AG04449 (cell line): ENCODE data around the gene TARP.

Experiments
- CTCF ChIA-PET: fragments of 350-600 bp; formaldehyde crosslinking; extraction: SDS; loops from one replicate; lab custom pipeline; 2021; ENCODE audit warnings: antibody characterized with exemption; lab: Yijun Ruan, JAX
- POLR2A ChIA-PET: fragments of 400-600, 350-600 bp; formaldehyde crosslinking; extraction: SDS; loops from one replicate; lab custom pipeline; 2020; ENCODE audit warnings: antibody characterized with exemption, inconsistent platforms; lab: Yijun Ruan, JAX
- DNase-seq: peaks from one replicate; pipeline ENCODE4 v3.0.0-alpha.2; 2010; ENCODE audit warnings: low read depth, low spot score
- H3K4me3 ChIP-seq: 2 replicates; pipeline ENCODE4 v1.5.1; 2011; ENCODE audit warnings: low read depth, mild to moderate bottlenecking, control low read depth, low read length
- CTCF ChIP-seq: IDR thresholded peaks from one replicate; pipeline ENCODE4 v1.5.1; 2011; ENCODE audit warnings: mild to moderate bottlenecking, moderate library complexity, low read length, control low read depth, inconsistent platforms; ENCODE audit not compliant: insufficient read depth; ENCODE audit errors: missing control alignments

TARP gene

DNA sequence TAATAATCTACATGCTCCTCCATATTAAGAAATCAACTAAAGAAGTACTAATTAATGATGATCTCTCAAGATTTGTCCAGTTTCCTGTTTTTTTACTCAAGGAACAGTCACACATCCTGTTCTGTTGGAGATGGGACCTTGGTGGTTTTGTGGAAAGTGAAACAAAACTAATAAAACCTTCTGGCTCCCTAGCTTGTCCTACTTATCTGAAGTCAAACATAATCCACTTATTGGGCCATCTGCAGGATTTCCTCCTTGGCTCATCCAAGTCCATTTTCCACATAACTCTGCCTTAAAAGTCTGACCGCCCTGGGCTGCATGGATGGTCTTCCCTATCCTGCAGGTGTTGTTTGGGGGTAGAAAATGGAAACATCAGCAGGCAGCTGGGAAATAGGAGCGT lies 39.4 kb upstream of the TARP start:
- ChIA-PET POLR2A (no interaction called here), CTCF (interaction anchor here (0.7 to 20.3 kb wide), 6 partner anchors 9 to 100 kb away, joined by 3 to 265 read pairs (median 3); no protein-coding TSS in a partner anchor)
- no peak for TF ChIP-seq CTCF
- no peak overlapping the region for H3K4me3 ChIP-seq
- DNase-seq: no peak

GRCh38 chr7:38311329-38311937 lies 38.0 kb upstream of the TARP start:
- DNase-seq: no peak
- no peak for TF ChIP-seq CTCF
- POLR2A ChIA-PET: interaction anchor here (0.7 kb wide), 1 partner anchor 10 kb away, joined by 3 read pairs; no protein-coding TSS in a partner anchor
- CTCF ChIA-PET: interaction anchor here (0.9 to 1.6 kb wide), 6 partner anchors 8 to 95 kb away, joined by 3 to 8 read pairs (median 4); no protein-coding TSS in a partner anchor
- H3K4me3 ChIP-seq: peak overlapping the region; percentile 51

DNA sequence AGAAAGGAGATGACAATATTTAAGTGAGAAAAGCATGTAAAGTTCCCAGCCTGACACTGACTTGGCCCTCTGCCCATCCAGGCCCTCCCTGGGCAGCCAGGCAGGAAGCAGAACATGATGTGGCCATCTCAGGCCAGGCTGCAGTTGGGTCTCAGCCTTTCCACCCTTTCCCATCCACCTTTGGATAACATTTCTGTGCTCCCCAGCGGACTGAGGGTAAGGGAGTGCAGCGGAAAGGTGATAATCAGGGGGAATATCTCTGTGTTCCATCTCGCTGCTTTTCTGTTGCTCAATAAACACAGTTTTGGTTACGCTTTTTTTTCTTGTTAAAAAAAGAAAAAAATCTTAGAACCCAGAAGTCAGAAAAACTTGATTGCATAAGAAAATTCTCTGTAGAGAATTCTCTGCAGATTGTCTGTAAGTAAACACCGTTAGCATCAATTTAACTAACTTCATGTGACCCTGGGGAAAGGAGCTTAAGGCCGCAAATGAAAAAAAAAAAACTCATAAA lies 37.2 kb upstream of the TARP start:
- no peak for DNase-seq
- CTCF ChIA-PET: interaction anchor here (0.9 to 1.6 kb wide), 3 partner anchors 9 to 95 kb away, joined by 3 to 8 read pairs (median 6); no protein-coding TSS in a partner anchor
- POLR2A ChIA-PET: no interaction called here

GRCh38 chr7:38309555-38309954 lies 36.1 kb upstream of the TARP start:
- no peak for DNase-seq
- POLR2A ChIA-PET: no interaction called here
- CTCF ChIA-PET: interaction anchor here (1.3 to 2.7 kb wide), 3 partner anchors 8 to 94 kb away, joined by 3 to 13 read pairs (median 4); no protein-coding TSS in a partner anchor
- H3K4me3 ChIP-seq: no peak overlapping the region
- TF ChIP-seq CTCF: no peak

More for the DNA sequence above, 37.2 kb upstream of the TARP start:
- peak overlapping the region; percentile 51; the same call in 1 of the 2 replicates for H3K4me3 ChIP-seq
- TF ChIP-seq CTCF: no peak

DNA sequence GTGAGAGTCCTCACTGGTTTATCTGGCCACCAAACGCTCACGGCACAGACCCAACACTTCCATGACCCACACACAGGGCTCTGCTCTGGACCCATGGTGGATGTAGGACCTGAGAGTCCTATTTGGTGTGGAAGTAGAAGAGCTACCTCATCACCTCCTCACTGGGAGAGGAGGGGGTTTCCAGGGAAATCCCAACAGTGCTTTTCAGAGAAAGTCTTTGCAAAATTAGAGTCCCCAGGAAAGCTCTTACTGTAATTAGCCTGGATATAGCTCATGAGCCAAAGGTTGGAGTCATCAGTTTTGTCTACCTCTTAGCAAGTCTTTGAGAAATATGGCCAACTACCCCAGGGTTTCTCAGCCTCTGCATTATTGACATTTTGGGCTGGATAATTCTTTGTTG lies 34.7 kb upstream of the TARP start:
- POLR2A ChIA-PET: no interaction called here
- no peak for DNase-seq
- CTCF ChIA-PET: interaction anchor here (0.6 to 2.7 kb wide), 5 partner anchors 10 to 87 kb away, joined by 3 to 13 read pairs (median 4); no protein-coding TSS in a partner anchor
- TF ChIP-seq CTCF: no peak
- no peak overlapping the region for H3K4me3 ChIP-seq

GRCh38 chr7:38307640-38308039 lies 34.2 kb upstream of the TARP start:
- H3K4me3 ChIP-seq: no peak overlapping the region
- ChIA-PET CTCF (interaction anchor here (1.0 to 2.7 kb wide), 4 partner anchors 10 to 86 kb away, joined by 3 to 13 read pairs (median 4); no protein-coding TSS in a partner anchor), POLR2A (no interaction called here)
- no peak for TF ChIP-seq CTCF
- DNase-seq: no peak
